ENCODE measurements around the gene ATP5ME.

- no peak for TF ChIP-seq CTCF (IDR thresholded peaks at IDR 0.05 in 4 of 5, conservative IDR thresholded peaks at IDR 0.05 in 1 of 5)
- TF ChIP-seq POLR2A (IDR thresholded peaks at IDR 0.05): no peak
Observed at GRCh38 chr4:717601-718320, 43.7 kb upstream of the ATP5ME start.

All from gastrocnemius medialis (tissue), 4 donors.